CD14-positive monocyte (primary cell): Measurements from ENCODE around the gene FLCN. TPM values are rescaled to one million over a fixed set of nuclear protein-coding genes. Genes with fewer than 3 reads are reported as not detected.

Experiments
- DNase-seq, 3 donors: peaks; one replicate each; pipeline ENCODE4 v3.0.0-alpha.2; 2011 to 2022
- H2AFZ ChIP-seq: 2 replicates; pipeline ENCODE4 v1.6.0; 2012; ENCODE audit warnings: mild to moderate bottlenecking, low read depth, low read length, inconsistent platforms; ENCODE audit not compliant: insufficient read depth, poor library complexity, severe bottlenecking
- H3K27ac ChIP-seq, 2 donors: 1 replicate in 1 of 2; 2 replicates in 1 of 2; pipeline ENCODE4 v1.5.1; 2012 to 2013; ENCODE audit warnings: low read length in 2 of 2, control low read depth in 1 of 2, inconsistent platforms in 1 of 2, low read depth in 1 of 2, mild to moderate bottlenecking in 1 of 2
- H3K27me3 ChIP-seq, 2 donors: one replicate each; pipeline versions ENCODE4 v1.6.0 to v1.6.1; 2011 to 2013; ENCODE audit warnings: low read length in 2 of 2; ENCODE audit not compliant: control insufficient read depth in 2 of 2, insufficient read depth in 2 of 2
- H3K36me3 ChIP-seq, 2 donors: replicated peaks in 1 of 2; 1 replicate in 1 of 2; 2 replicates in 1 of 2; pipeline versions ENCODE4 v1.5.1 to v1.6.1; 2012 to 2013; ENCODE audit warnings: low read length in 2 of 2, control low read depth in 1 of 2, inconsistent platforms in 1 of 2, mild to moderate bottlenecking in 1 of 2; ENCODE audit not compliant: insufficient read depth in 2 of 2, control insufficient read depth in 1 of 2
- H3K4me1 ChIP-seq, 2 donors: 1 replicate in 1 of 2; 2 replicates in 1 of 2; pipeline versions ENCODE4 v1.5.1 to v1.6.1; 2012 to 2013; ENCODE audit warnings: low read length in 2 of 2, control low read depth in 1 of 2, inconsistent platforms in 1 of 2, mild to moderate bottlenecking in 1 of 2, moderate library complexity in 1 of 2; ENCODE audit not compliant: insufficient read depth in 2 of 2, control insufficient read depth in 1 of 2
- H3K4me2 ChIP-seq: replicated peaks from 2 replicates; pipeline ENCODE3; 2012; ENCODE audit warnings: low read length, moderate library complexity, mild to moderate bottlenecking; ENCODE audit not compliant: poor library complexity, severe bottlenecking; ENCODE audit errors: extremely low read depth
- H3K4me3 ChIP-seq, 3 experiments: fragments of 200-600 bp in 1 of 3; sonication (generic) in 1 of 3; replicated peaks in 1 of 3; 1 replicate in 2 of 3; 2 replicates in 1 of 3; pipeline ENCODE4 v1.5.1; 2011 to 2013; ENCODE audit warnings: low read length in 3 of 3, mild to moderate bottlenecking in 3 of 3, control low read depth in 2 of 3, low read depth in 2 of 3, inconsistent platforms in 1 of 3, moderate library complexity in 1 of 3
- H3K79me2 ChIP-seq: 2 replicates; pipeline ENCODE4 v1.6.0; 2012; ENCODE audit warnings: mild to moderate bottlenecking, control low read depth, inconsistent platforms, low read length, moderate library complexity; ENCODE audit not compliant: insufficient read depth
- H3K9ac ChIP-seq: 2 replicates; pipeline ENCODE4 v1.6.0; 2017; ENCODE audit warnings: low read length, mild to moderate bottlenecking; ENCODE audit not compliant: insufficient read depth, poor library complexity, severe bottlenecking
- H3K9me3 ChIP-seq, 2 donors: replicated peaks in 1 of 2; 1 replicate in 1 of 2; 2 replicates in 1 of 2; pipeline versions ENCODE4 v1.5.1 to v1.6.1; 2012 to 2013; ENCODE audit warnings: low read length in 2 of 2, control low read depth in 1 of 2; ENCODE audit not compliant: control insufficient read depth in 1 of 2, insufficient read depth in 1 of 2
- H4K20me1 ChIP-seq: 2 replicates; pipeline ENCODE4 v1.6.0; 2012; ENCODE audit warnings: mild to moderate bottlenecking, low read length, control low read depth, moderate library complexity; ENCODE audit not compliant: insufficient read depth
- H3K27ac Mint-ChIP-seq, 7 donors: one replicate each; pipeline ENCODE4 v1.8.0; 2020; ENCODE audit warnings: mild to moderate bottlenecking in 7 of 7, mixed read lengths in 7 of 7, moderate library complexity in 6 of 7, inconsistent platforms in 2 of 7
- H3K27me3 Mint-ChIP-seq, 3 donors: one replicate each; pipeline ENCODE4 v1.8.0; 2021 to 2022; ENCODE audit warnings: low read depth in 3 of 3, mild to moderate bottlenecking in 3 of 3, mixed read lengths in 3 of 3, moderate library complexity in 3 of 3, inconsistent platforms in 1 of 3
- H3K36me3 Mint-ChIP-seq, 2 donors: one replicate each; pipeline ENCODE4 v1.8.0; 2020; ENCODE audit warnings: mixed read lengths in 2 of 2, inconsistent platforms in 1 of 2, mild to moderate bottlenecking in 1 of 2
- H3K4me1 Mint-ChIP-seq: one replicate; pipeline ENCODE4 v1.8.0; 2020; ENCODE audit warnings: mild to moderate bottlenecking, mixed read lengths
- H3K4me3 Mint-ChIP-seq, 2 donors: one replicate each; pipeline ENCODE4 v1.8.0; 2020; ENCODE audit warnings: mild to moderate bottlenecking in 2 of 2, mixed read lengths in 2 of 2, moderate library complexity in 1 of 2
- H3K9me3 Mint-ChIP-seq, 7 donors: one replicate each; pipeline ENCODE4 v1.8.0; 2020 to 2022; ENCODE audit warnings: mixed read lengths in 7 of 7, mild to moderate bottlenecking in 6 of 7, moderate library complexity in 6 of 7, inconsistent platforms in 2 of 7
- CTCF ChIP-seq: fragments of 200-600 bp; IDR thresholded peaks from one replicate; pipeline ENCODE4 v1.8.0; 2022; ENCODE audit warnings: antibody characterized with exemption, mild to moderate bottlenecking
- WGBS: methylation state at CpG from one replicate; pipeline ENCODE4 v1.1.5; 2013; ENCODE audit warnings: missing lambda C conversion rate; ENCODE audit not compliant: insufficient coverage; 5-methylcytosine and 5-hydroxymethylcytosine counted together
- intact Hi-C, 2 donors: fragments of 100-400 bp; cut with micrococcal nuclease; formaldehyde crosslinking; loops; one replicate each; pipeline versions ENCODE4 v1.15.0 to v1.15.1; 2023
- polyA plus RNA-seq, 3 donors: library from polyadenylated mRNA; depleted of rRNA in 1 of 3; unstranded in 2 of 3; stranded (reverse) in 1 of 3; fragments of 300-500 nt in 2 of 3; fragments of >200 nt in 1 of 3; fragmentation: Illumina TruSeq in 2 of 3; gene quantifications; 1 replicate in 2 of 3; 2 replicates in 1 of 3; pipeline ENCODE4 v1.2.3, GENCODE V29; 2012 to 2021

The FLCN gene
- polyA plus RNA-seq, 3 donors = 5.8 to 46.9 (median 8.0) TPM

GRCh38 chr17:17204041-17204591 is 32.9 kb downstream of the FLCN start:
- H3K4me3 ChIP-seq = no peak overlapping the region

GRCh38 chr17:17203173-17203730 is 33.7 kb downstream of the FLCN start:
- Mint-ChIP-seq H3K4me1 (peaks cover 23% of the 10 kb centered on the region), H3K27ac (no peak overlapping the region), H3K4me3 (no peak overlapping the region), H3K9me3 (peaks cover 0 to 7% (median 0%) of the 10 kb centered on the region in 7 donors), H3K36me3 (peaks cover 19 to 30% of the 10 kb centered on the region in 2 donors), H3K27me3 (peaks cover 13 to 19% (median 15%) of the 10 kb centered on the region in 3 donors)
- Histone ChIP-seq H3K4me2 (no peak overlapping the region), H2AFZ (no peak overlapping the region), H3K9ac (no peak overlapping the region), H3K79me2 (no peaks in the 10 kb centered on the region), H3K4me3 (no peak overlapping the region), H4K20me1 (no peaks in the 10 kb centered on the region), H3K27ac (no peak overlapping the region), H3K36me3 (no peaks in the 10 kb centered on the region), H3K27me3 (peaks cover 0 to 5% of the 10 kb centered on the region in 2 donors), H3K4me1 (peaks cover 16 to 26% of the 10 kb centered on the region in 2 donors), H3K9me3 (no peaks in the 10 kb centered on the region)
- DNase-seq = no peak
- intact Hi-C loops = no loop called here
- no peak for TF ChIP-seq CTCF
- 92% methylated on average over 13 of the region's 15 CpGs for WGBS

More at GRCh38 chr17:17204041-17204591, 32.9 kb downstream of the FLCN start:
- intact Hi-C loops = no loop called here
- H3K27me3 Mint-ChIP-seq = peaks cover 13 to 19% (median 15%) of the 10 kb centered on the region in 3 donors
- Histone ChIP-seq H3K27ac (no peak overlapping the region), H3K9me3 (no peaks in the 10 kb centered on the region), H3K27me3 (peaks cover 0 to 5% of the 10 kb centered on the region in 2 donors), H2AFZ (no peak overlapping the region), H3K4me2 (no peak overlapping the region), H3K9ac (no peak overlapping the region), H4K20me1 (no peaks in the 10 kb centered on the region), H3K36me3 (no peaks in the 10 kb centered on the region), H3K79me2 (no peaks in the 10 kb centered on the region), H3K4me1 (peaks cover 16 to 26% of the 10 kb centered on the region in 2 donors)
- H3K9me3 Mint-ChIP-seq = peaks cover 0 to 7% (median 0%) of the 10 kb centered on the region in 7 donors
- WGBS = 57% methylated on average over 14 of the region's 15 CpGs
- peaks cover 19 to 30% of the 10 kb centered on the region in 2 donors for H3K36me3 Mint-ChIP-seq
- peaks cover 23% of the 10 kb centered on the region for H3K4me1 Mint-ChIP-seq
- H3K27ac Mint-ChIP-seq = peak overlapping the region in 1 of 7 donors; percentile 58
- TF ChIP-seq CTCF = no peak
- peak overlapping the region in 1 of 2 donors; percentile 91 for H3K4me3 Mint-ChIP-seq
- peak in 2 of 3 donors; percentile 2 to 32 for DNase-seq
